Ishikawa (cell line): ENCODE measurements around the gene RFC5.

Source experiments
- EP300 ChIP-seq: IDR thresholded peaks from 2 replicates; pipeline ENCODE4 v1.6.1; 2012; ENCODE audit warnings: borderline replicate concordance
- FOXM1 ChIP-seq: IDR thresholded peaks from 2 replicates; pipeline ENCODE4 v1.6.1; 2012; ENCODE audit warnings: low read depth, borderline replicate concordance
- NFIC ChIP-seq: IDR thresholded peaks from 2 replicates; pipeline ENCODE4 v1.6.1; 2012
- RAD21 ChIP-seq: IDR thresholded peaks from 2 replicates; pipeline ENCODE4 v1.6.1; 2012; ENCODE audit warnings: low read depth
- TCF12 ChIP-seq: IDR thresholded peaks from 2 replicates; pipeline ENCODE4 v1.6.1; 2012; ENCODE audit warnings: low read depth
- TEAD4 ChIP-seq: IDR thresholded peaks from 2 replicates; pipeline ENCODE4 v1.6.1; 2012
- YY1 ChIP-seq: IDR thresholded peaks from 2 replicates; pipeline ENCODE4 v1.6.1; 2012; ENCODE audit warnings: low read depth

- TF ChIP-seq NFIC: no peak
- TF ChIP-seq RAD21: no peak
- TF ChIP-seq TCF12: no peak
- no peak for TF ChIP-seq TEAD4
- no peak for TF ChIP-seq EP300
- no peak for TF ChIP-seq YY1
- no peak for TF ChIP-seq FOXM1
These were observed 49.0 kb upstream of the RFC5 start for GRCh38 chr12:117967512-117967911.
